Cardiac muscle cell (in vitro differentiated cells and primary cell): ENCODE results near the gene SLC22A3. TPM values are rescaled to one million over a fixed set of nuclear protein-coding genes. Genes with fewer than 3 reads are reported as not detected.
A peak's percentile ranks its signal among the peaks of the same experiment; 100 is the strongest.

ENCODE experiments used
- DNase-seq, 2 donors: peaks; one replicate each; pipeline versions ENCODE4 v3.0.0 to v3.0.0-alpha.2; 2010 to 2017; ENCODE audit warnings: low read depth in 1 of 2, low spot score in 1 of 2
- H3K27ac ChIP-seq: fragments of 200-600 bp; sonication (generic); 2 replicates; pipeline ENCODE4 v1.5.1; 2016
- H3K27me3 ChIP-seq: fragments of 200-600 bp; sonication (generic); 2 replicates; pipeline ENCODE4 v1.6.0; 2016; ENCODE audit warnings: control low read depth
- H3K36me3 ChIP-seq: fragments of 200-600 bp; sonication (generic); 2 replicates; pipeline ENCODE4 v1.5.1; 2016; ENCODE audit warnings: control low read depth
- H3K4me1 ChIP-seq: fragments of 200-600 bp; sonication (generic); 2 replicates; pipeline ENCODE4 v1.8.1; 2017; ENCODE audit warnings: low read depth, mild to moderate bottlenecking, mixed run types
- H3K4me3 ChIP-seq: fragments of 200-600 bp; sonication (generic); 2 replicates; pipeline ENCODE4 v1.5.1; 2016; ENCODE audit warnings: mild to moderate bottlenecking
- H3K9me3 ChIP-seq: fragments of 200-600 bp; sonication (generic); 2 replicates; pipeline ENCODE4 v1.5.1; 2017; ENCODE audit warnings: low read depth, mild to moderate bottlenecking, control low read depth
- polyA plus RNA-seq: library from polyadenylated mRNA; unstranded; fragments of >200 nt; fragmentation: Nextera tagmentation; extraction: Ambion mirVana; gene quantifications from 2 replicates; pipeline ENCODE4 v1.2.1, GENCODE V29; 2016
- total RNA-seq: library from RNA; depleted of rRNA; stranded (reverse); fragments of >200 nt; gene quantifications from 2 replicates; pipeline ENCODE4 v1.2.3, GENCODE V29; 2016
- TF ChIP-seq, protein P1 (sequence below): IDR thresholded peaks from 2 replicates; pipeline ENCODE4 v1.5.1; 2012; ENCODE audit warnings: low read depth, mild to moderate bottlenecking, low read length

Gene SLC22A3
- total and polyA plus RNA-seq, 2 experiments from 2014 or later = 0.74 TPM; not detected in 1

DNA sequence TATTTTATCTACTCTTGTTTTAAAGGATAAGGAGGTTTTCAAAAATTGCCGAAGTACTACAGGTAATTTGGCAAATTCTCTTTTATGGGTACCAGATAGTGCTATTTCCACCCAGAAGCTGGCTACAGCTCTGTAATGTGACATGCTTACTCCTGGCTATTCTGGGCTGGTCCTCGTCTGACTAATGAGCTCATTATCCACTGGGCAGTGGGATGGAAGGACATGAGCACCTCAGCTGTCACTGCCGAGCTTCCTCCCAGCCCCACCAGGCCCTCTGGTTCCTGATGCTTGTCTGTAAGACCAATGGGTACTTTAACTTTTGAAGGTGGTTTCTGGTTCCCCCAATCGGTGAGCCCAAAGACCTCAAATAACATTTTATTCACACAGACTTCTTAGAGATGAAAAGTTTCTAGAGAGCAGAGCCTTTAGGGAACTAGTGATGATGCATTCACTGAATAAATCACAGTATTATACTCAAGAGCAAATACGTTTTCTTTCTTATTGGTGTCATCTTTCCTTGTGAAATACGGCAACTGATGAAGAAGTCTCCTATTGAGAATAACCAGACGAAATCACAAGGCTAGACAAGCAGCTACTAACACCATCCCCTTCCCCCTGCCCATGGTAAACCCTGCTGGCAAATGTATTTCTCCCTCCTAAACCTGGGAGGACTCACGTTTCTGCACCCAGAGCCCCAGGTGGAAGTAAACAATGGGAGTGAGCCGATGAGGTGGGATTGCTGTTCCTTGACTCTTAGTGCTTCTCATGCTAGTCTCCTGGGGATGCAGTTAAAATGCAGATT, 80.8 kb downstream of the SLC22A3 start:
- Histone ChIP-seq H3K27me3 (no peaks in the 10 kb centered on the region), H3K4me1 (no peaks in the 10 kb centered on the region), H3K27ac (no peak overlapping the region), H3K36me3 (no peaks in the 10 kb centered on the region), H3K9me3 (no peaks in the 10 kb centered on the region), H3K4me3 (no peak overlapping the region)
- no peak for DNase-seq
- TF ChIP-seq, protein P1, sequence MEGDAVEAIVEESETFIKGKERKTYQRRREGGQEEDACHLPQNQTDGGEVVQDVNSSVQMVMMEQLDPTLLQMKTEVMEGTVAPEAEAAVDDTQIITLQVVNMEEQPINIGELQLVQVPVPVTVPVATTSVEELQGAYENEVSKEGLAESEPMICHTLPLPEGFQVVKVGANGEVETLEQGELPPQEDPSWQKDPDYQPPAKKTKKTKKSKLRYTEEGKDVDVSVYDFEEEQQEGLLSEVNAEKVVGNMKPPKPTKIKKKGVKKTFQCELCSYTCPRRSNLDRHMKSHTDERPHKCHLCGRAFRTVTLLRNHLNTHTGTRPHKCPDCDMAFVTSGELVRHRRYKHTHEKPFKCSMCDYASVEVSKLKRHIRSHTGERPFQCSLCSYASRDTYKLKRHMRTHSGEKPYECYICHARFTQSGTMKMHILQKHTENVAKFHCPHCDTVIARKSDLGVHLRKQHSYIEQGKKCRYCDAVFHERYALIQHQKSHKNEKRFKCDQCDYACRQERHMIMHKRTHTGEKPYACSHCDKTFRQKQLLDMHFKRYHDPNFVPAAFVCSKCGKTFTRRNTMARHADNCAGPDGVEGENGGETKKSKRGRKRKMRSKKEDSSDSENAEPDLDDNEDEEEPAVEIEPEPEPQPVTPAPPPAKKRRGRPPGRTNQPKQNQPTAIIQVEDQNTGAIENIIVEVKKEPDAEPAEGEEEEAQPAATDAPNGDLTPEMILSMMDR = no peak

DNA sequence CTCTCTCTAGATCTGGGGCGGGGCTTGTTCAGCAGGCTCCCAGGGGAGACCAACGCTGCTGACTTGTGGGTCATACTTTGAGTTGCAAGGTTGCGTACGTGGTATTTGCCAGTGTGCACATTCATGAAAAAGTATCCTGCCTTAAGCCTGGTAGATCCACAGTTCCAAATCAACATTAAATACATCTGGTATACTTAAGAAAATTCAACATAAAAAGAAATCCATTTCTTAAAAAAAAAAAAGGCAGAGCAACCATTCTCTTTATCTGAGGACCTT, 81.4 kb downstream of the SLC22A3 start:
- no peaks in the 10 kb centered on the region for H3K36me3 ChIP-seq
- no peaks in the 10 kb centered on the region for H3K27me3 ChIP-seq
- TF ChIP-seq, protein P1 = no peak
- H3K9me3 ChIP-seq = no peaks in the 10 kb centered on the region
- H3K4me1 ChIP-seq = no peaks in the 10 kb centered on the region
- H3K4me3 ChIP-seq = no peak overlapping the region
- no peak overlapping the region for H3K27ac ChIP-seq
- no peak for DNase-seq

DNA sequence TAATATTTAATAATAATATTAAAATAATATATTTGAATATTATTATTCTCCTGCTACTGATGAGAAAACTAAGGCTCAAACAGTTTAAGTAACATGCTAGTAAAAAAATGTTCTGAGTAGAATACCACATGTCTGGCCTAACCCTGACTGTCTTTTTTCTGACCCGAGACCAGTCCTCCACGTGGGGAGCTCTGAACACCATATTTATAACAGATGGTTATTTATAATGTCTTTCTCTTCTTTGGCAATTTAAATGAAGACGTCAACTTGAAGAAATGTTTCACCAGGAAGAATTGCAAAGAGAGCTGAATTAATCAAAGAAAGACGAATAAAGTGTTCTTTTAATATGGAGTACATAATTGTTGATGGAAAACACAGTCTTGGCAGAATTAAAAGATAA, 82.0 kb downstream of the SLC22A3 start:
- Histone ChIP-seq H3K4me3 (no peak overlapping the region), H3K36me3 (no peaks in the 10 kb centered on the region), H3K9me3 (no peaks in the 10 kb centered on the region), H3K27me3 (no peaks in the 10 kb centered on the region), H3K27ac (no peak overlapping the region), H3K4me1 (no peaks in the 10 kb centered on the region)
- TF ChIP-seq, protein P1 = no peak
- DNase-seq = peak in 1 of 2 donors; percentile 23

DNA sequence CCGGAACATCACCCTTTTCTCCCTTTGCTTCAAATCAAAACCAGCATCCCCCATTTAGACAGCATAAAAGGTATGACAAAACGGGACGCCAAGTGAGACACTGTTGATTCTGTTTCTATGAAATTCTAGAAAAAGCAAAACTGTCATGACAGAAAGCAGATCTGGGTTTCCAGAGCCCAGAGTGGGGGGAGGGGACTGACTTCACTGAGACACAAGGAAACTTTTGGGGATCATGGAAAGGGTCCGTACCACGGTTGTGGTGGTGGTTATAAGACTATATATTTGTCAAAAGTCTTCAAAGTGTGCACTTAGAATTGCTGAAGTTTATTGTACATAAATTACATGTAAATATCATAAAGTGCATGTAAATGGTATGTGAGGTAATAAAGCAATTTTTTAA, 82.6 kb downstream of the SLC22A3 start:
- H3K27ac ChIP-seq = no peak overlapping the region
- TF ChIP-seq, protein P1 = no peak
- H3K9me3 ChIP-seq = no peaks in the 10 kb centered on the region
- no peaks in the 10 kb centered on the region for H3K36me3 ChIP-seq
- H3K4me3 ChIP-seq = no peak overlapping the region
- H3K4me1 ChIP-seq = no peaks in the 10 kb centered on the region
- DNase-seq = peak in 1 of 2 donors; percentile 57
- no peaks in the 10 kb centered on the region for H3K27me3 ChIP-seq

- TF ChIP-seq, protein P1 = no peak
- Histone ChIP-seq H3K27me3 (no peaks in the 10 kb centered on the region), H3K36me3 (no peaks in the 10 kb centered on the region), H3K9me3 (no peaks in the 10 kb centered on the region), H3K27ac (no peak overlapping the region), H3K4me1 (no peaks in the 10 kb centered on the region), H3K4me3 (no peak overlapping the region)
- DNase-seq = peak in 1 of 2 donors; percentile 99
Measured at GRCh38 chr6:160431226-160431625, 83.0 kb downstream of the SLC22A3 start.
